Gastroesophageal sphincter (tissue), 4 donors: ENCODE results near the gene EPHA3. TPM values are rescaled to one million over a fixed set of nuclear protein-coding genes. Genes with fewer than 3 reads are reported as not detected.

Experiments
- ATAC-seq: fragments of 150-250 bp; one replicate; pipeline ENCODE4 v1.9.1; 2016; ENCODE audit warnings: mild to moderate bottlenecking, moderate library complexity
- H3K27ac ChIP-seq, 4 donors: fragments of 200-600 bp; sonication (generic) in 3 of 4; 1 replicate in 3 of 4; 2 replicates in 1 of 4; pipeline ENCODE4 v1.5.1; 2016 to 2019
- H3K27me3 ChIP-seq: fragments of 200-600 bp; sonication (generic); one replicate; pipeline ENCODE4 v1.5.1; 2019
- H3K36me3 ChIP-seq, 2 donors: fragments of 200-600 bp; sonication (generic); one replicate each; pipeline ENCODE4 v1.5.1; 2019; ENCODE audit warnings: control low read depth in 1 of 2
- H3K4me1 ChIP-seq, 3 donors: fragments of 200-600 bp; sonication (generic); 1 replicate in 2 of 3; 2 replicates in 1 of 3; pipeline ENCODE4 v1.5.1; 2016 to 2019; ENCODE audit warnings: control low read depth in 2 of 3
- H3K4me3 ChIP-seq, 2 donors: fragments of 200-600 bp; sonication (generic); one replicate each; pipeline ENCODE4 v1.5.1; 2019; ENCODE audit warnings: mild to moderate bottlenecking in 1 of 2, moderate library complexity in 1 of 2
- H3K9me3 ChIP-seq, 3 donors: fragments of 200-600 bp; sonication (generic); one replicate each; pipeline ENCODE4 v1.5.1; 2017 to 2019; ENCODE audit warnings: control low read depth in 2 of 3
- EP300 ChIP-seq: sonication (generic); formaldehyde crosslinking; IDR thresholded peaks from one replicate; pipeline ENCODE4 v1.6.1; 2017; ENCODE audit warnings: antibody characterized with exemption, mild to moderate bottlenecking
- POLR2A ChIP-seq, 2 donors: fragments of 450-650 bp; IDR thresholded peaks; one replicate each; pipeline ENCODE4 v1.6.1; 2017; ENCODE audit warnings: antibody characterized with exemption in 2 of 2, mild to moderate bottlenecking in 2 of 2, moderate library complexity in 1 of 2
- POLR2AphosphoS5 ChIP-seq: sonication (generic); formaldehyde crosslinking; IDR thresholded peaks from one replicate; pipeline ENCODE4 v1.6.1; 2017; ENCODE audit warnings: antibody characterized with exemption
- WGBS, 2 donors: methylation state at CpG; one replicate each; pipeline ENCODE4 v1.1.5; 2018; ENCODE audit warnings: low coverage in 1 of 2; 5-methylcytosine and 5-hydroxymethylcytosine counted together
- total RNA-seq, 4 donors: library from RNA; depleted of rRNA; stranded (reverse); fragments of >200 nt; gene quantifications; one replicate each; pipeline ENCODE4 v1.1.0, GENCODE V29; 2016
- TF ChIP-seq, protein P1 (sequence below), 4 experiments: fragments of 200-600 bp in 2 of 4; fragments of 450-650 bp in 2 of 4; sonication (generic) in 1 of 4; IDR thresholded peaks; one replicate each; pipeline ENCODE4 v1.5.1; 2017 to 2019; ENCODE audit warnings: antibody characterized with exemption in 4 of 4, mild to moderate bottlenecking in 2 of 4, moderate library complexity in 2 of 4

Gene EPHA3
- total RNA-seq, 4 donors from 2014 or later = 9.3 to 20.4 (median 15.9) TPM

DNA sequence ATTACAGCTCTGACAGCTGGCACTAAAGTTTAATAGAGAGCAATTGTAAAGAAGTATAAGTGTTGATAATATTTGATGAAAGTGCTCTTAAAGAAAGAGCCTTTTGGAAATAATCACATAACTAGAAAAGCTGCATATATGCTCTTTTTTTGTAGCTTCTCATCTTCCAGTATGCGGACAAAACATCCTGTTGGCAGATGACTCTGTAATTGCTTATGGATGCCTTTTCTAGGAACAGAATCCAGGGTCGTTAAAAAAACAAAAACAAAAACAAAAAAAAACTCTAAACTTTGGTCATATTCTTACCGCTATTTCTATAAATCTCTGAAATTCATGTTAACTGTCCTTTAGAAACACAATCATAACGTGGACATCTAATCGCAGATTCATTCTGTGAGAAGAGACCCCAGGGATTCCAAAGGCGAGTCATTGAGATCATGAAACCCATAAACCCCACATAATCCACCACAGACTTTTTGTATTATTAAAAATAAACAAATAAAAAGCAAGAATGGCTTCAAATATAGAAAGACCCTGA is 109.8 kb downstream of the EPHA3 start:
- no peak for TF ChIP-seq EP300
- TF ChIP-seq POLR2A (IDR thresholded peaks at IDR 0.05) = no peak
- TF ChIP-seq, protein P1, sequence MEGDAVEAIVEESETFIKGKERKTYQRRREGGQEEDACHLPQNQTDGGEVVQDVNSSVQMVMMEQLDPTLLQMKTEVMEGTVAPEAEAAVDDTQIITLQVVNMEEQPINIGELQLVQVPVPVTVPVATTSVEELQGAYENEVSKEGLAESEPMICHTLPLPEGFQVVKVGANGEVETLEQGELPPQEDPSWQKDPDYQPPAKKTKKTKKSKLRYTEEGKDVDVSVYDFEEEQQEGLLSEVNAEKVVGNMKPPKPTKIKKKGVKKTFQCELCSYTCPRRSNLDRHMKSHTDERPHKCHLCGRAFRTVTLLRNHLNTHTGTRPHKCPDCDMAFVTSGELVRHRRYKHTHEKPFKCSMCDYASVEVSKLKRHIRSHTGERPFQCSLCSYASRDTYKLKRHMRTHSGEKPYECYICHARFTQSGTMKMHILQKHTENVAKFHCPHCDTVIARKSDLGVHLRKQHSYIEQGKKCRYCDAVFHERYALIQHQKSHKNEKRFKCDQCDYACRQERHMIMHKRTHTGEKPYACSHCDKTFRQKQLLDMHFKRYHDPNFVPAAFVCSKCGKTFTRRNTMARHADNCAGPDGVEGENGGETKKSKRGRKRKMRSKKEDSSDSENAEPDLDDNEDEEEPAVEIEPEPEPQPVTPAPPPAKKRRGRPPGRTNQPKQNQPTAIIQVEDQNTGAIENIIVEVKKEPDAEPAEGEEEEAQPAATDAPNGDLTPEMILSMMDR (IDR thresholded peaks at IDR 0.05) = no peak
- TF ChIP-seq POLR2AphosphoS5 = no peak
- Histone ChIP-seq H3K27me3 (no peaks in the 10 kb centered on the region), H3K4me1 (peaks cover 0 to 13% (median 3%) of the 10 kb centered on the region in 3 donors), H3K36me3 (no peaks in the 10 kb centered on the region), H3K9me3 (no peaks in the 10 kb centered on the region), H3K27ac (no peak overlapping the region), H3K4me3 (no peak overlapping the region)
- ATAC-seq = no peak
- 55 to 80% methylated on average over 6 of the region's 6 CpGs for WGBS, 2 donors

GRCh38 chr3:89221924-89222323 is 114.5 kb downstream of the EPHA3 start:
- Histone ChIP-seq H3K4me1 (peaks cover 0 to 1% (median 0%) of the 10 kb centered on the region in 3 donors), H3K27me3 (no peaks in the 10 kb centered on the region), H3K4me3 (no peak overlapping the region), H3K27ac (no peak overlapping the region), H3K36me3 (no peaks in the 10 kb centered on the region), H3K9me3 (no peaks in the 10 kb centered on the region)
- no peak for ATAC-seq
- TF ChIP-seq POLR2A (IDR thresholded peaks at IDR 0.05) (no peak), POLR2AphosphoS5 (no peak), EP300 (no peak)
- TF ChIP-seq, protein P1 (IDR thresholded peaks at IDR 0.05) = no peak
- 90 to 100% methylated on average over 1 of the region's 1 CpG for WGBS, 2 donors

DNA sequence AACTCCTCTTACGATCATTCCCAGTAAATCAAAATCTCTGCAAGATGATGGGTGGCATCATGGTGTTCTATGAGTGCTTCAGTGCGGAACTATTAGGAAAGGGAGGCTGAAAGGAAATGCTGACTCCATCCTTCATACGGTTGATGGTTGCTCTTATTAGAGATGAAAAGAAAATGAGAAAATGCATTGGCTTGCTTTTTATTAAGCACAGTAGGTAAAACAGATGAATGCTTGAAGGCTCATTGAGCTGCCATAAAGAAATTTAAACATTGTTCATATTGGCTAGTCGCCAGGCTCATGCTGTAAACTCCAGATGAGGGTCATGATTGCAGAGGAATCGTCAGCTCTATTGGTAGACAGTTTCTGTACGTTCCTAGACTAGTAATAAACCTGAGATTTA is 115.8 kb downstream of the EPHA3 start:
- H3K4me3 ChIP-seq = no peak overlapping the region
- no peak overlapping the region for H3K27ac ChIP-seq
- no peaks in the 10 kb centered on the region for H3K9me3 ChIP-seq
- H3K36me3 ChIP-seq = no peaks in the 10 kb centered on the region
- no peaks in the 10 kb centered on the region for H3K27me3 ChIP-seq
- TF ChIP-seq EP300 (no peak), POLR2A (IDR thresholded peaks at IDR 0.05) (no peak), POLR2AphosphoS5 (no peak)
- TF ChIP-seq, protein P1 (IDR thresholded peaks at IDR 0.05) = no peak
- 57 to 71% methylated on average over 6 of the region's 6 CpGs for WGBS, 2 donors
- H3K4me1 ChIP-seq = peaks cover 0 to 12% (median 0%) of the 10 kb centered on the region in 3 donors
- ATAC-seq = no peak

- Histone ChIP-seq H3K36me3 (no peaks in the 10 kb centered on the region), H3K4me3 (no peak overlapping the region), H3K27ac (no peak overlapping the region), H3K4me1 (peaks cover 0 to 13% (median 0%) of the 10 kb centered on the region in 3 donors), H3K9me3 (no peaks in the 10 kb centered on the region), H3K27me3 (no peaks in the 10 kb centered on the region)
- ATAC-seq = no peak
- TF ChIP-seq, protein P1 (IDR thresholded peaks at IDR 0.05) = no peak
- TF ChIP-seq POLR2AphosphoS5 = no peak
- TF ChIP-seq EP300 = no peak
- TF ChIP-seq POLR2A (IDR thresholded peaks at IDR 0.05) = no peak
- 32 to 45% methylated on average over 5 of the region's 5 CpGs for WGBS, 2 donors
These were observed 119.8 kb downstream of the EPHA3 start for GRCh38 chr3:89227218-89227617.

GRCh38 chr3:89227634-89228033 is 120.2 kb downstream of the EPHA3 start:
- no peak for ATAC-seq
- Histone ChIP-seq H3K4me3 (no peak overlapping the region), H3K27ac (no peak overlapping the region), H3K36me3 (no peaks in the 10 kb centered on the region), H3K9me3 (no peaks in the 10 kb centered on the region), H3K27me3 (no peaks in the 10 kb centered on the region), H3K4me1 (peaks cover 0 to 13% (median 0%) of the 10 kb centered on the region in 3 donors)
- no peak for TF ChIP-seq EP300
- peak; percentile 56 for TF ChIP-seq POLR2AphosphoS5
- 7 to 12% methylated on average over 2 of the region's 2 CpGs for WGBS, 2 donors
